ENCODE results near the gene STIM1.

Gene STIM1

GRCh38 chr11:4018641-4019040 is 163.2 kb downstream of the STIM1 start:
- H3K4me3 ChIP-seq (ENCODE audit: low read depth, low read length): no peak overlapping the region
- TF ChIP-seq, protein P1, sequence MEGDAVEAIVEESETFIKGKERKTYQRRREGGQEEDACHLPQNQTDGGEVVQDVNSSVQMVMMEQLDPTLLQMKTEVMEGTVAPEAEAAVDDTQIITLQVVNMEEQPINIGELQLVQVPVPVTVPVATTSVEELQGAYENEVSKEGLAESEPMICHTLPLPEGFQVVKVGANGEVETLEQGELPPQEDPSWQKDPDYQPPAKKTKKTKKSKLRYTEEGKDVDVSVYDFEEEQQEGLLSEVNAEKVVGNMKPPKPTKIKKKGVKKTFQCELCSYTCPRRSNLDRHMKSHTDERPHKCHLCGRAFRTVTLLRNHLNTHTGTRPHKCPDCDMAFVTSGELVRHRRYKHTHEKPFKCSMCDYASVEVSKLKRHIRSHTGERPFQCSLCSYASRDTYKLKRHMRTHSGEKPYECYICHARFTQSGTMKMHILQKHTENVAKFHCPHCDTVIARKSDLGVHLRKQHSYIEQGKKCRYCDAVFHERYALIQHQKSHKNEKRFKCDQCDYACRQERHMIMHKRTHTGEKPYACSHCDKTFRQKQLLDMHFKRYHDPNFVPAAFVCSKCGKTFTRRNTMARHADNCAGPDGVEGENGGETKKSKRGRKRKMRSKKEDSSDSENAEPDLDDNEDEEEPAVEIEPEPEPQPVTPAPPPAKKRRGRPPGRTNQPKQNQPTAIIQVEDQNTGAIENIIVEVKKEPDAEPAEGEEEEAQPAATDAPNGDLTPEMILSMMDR (IDR thresholded peaks at IDR 0.05; ENCODE audit: low read depth, low read length, missing control alignments): no peak
- in situ Hi-C loops (cut with HindIII; ENCODE audit: low sequenced_read_pairs): no loop called here
- no peak for DNase-seq (ENCODE audit: low read depth)

GRCh38 chr11:4019891-4020290 is 164.4 kb downstream of the STIM1 start:
- in situ Hi-C loops (cut with HindIII; ENCODE audit: low sequenced_read_pairs): no loop called here
- H3K4me3 ChIP-seq (ENCODE audit: low read depth, low read length): no peak overlapping the region
- TF ChIP-seq, protein P1 (IDR thresholded peaks at IDR 0.05; ENCODE audit: low read depth, low read length, missing control alignments): no peak
- no peak for DNase-seq (ENCODE audit: low read depth)

DNA sequence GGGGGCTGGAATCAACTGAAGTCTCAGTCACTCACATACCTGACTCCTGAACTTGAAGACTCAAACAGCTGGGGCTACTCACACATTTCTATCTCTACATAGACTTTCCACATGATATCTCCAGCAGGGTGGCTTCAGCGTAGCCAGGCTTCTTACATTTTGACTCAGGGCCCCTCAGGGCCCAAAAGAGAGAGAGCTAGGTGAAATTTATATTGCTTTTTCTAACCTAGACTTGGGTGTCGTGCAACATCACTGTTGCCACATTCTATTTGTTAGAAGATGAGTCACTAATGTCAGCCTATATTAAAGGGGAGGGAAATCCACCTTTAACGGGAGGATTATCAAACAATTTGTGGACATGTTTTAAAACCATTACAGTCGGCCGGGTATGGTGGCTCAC is 167.2 kb downstream of the STIM1 start:
- in situ Hi-C loops (cut with HindIII; ENCODE audit: low sequenced_read_pairs): no loop called here
- DNase-seq (ENCODE audit: low read depth): no peak
- TF ChIP-seq, protein P1 (IDR thresholded peaks at IDR 0.05; ENCODE audit: low read depth, low read length, missing control alignments): no peak
- no peak overlapping the region for H3K4me3 ChIP-seq (ENCODE audit: low read depth, low read length)

DNA sequence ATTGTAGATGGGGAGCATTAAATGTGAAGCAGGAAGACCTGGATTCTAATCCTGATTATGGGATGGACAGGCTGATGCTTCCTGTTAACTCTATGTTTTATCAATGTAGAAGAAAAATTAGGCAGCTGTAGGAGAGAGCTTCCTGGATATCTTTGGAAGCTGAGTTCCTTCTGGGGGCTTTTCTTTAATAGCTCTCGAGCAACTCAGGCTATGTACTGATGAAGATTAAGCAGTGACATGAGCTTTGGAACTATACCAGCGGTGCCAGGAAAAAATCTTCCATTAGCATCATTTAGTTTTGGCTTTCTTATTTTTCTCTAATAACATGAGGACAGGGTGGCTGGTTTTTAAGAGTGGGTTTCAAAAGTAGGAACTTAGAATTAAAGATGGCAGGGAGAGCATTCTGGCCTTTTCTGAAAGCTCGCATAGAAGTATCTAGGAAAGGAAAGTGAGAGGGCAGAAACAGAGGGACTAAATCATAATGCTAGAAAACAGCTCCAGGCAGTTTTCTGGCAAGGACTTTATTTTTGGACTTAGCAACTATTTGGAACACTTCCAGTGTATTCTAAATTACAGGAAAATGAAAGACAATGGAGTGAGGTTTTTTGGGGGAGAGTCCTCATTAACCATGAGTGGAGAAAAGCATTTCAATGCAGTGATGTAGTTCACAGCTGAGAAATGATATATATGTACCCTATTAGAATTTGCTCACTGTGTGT is 169.9 kb downstream of the STIM1 start:
- H3K4me3 ChIP-seq (ENCODE audit: low read depth, low read length): no peak overlapping the region
- peak; percentile 56 for DNase-seq (ENCODE audit: low read depth)
- in situ Hi-C loops (cut with HindIII; ENCODE audit: low sequenced_read_pairs): no loop called here
- TF ChIP-seq, protein P1 (IDR thresholded peaks at IDR 0.05; ENCODE audit: low read depth, low read length, missing control alignments): no peak

DNA sequence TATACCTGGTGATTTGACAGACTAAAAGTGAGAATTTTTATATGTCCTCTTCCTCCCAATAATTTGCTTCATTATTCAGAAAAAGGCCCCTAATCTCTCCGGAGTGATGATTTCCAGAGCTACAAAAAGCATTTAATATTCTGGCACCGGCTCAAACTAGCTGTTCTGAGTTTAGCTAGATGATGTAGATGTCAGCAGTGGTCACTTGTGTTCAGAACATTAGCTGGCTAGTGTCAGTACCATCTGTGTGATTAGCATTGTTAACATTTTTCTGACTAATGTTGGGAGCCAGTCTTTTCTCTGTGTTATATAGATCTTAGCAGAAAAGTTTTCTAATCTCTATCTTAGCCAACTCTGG is 170.5 kb downstream of the STIM1 start:
- in situ Hi-C loops (cut with HindIII; ENCODE audit: low sequenced_read_pairs): no loop called here
- DNase-seq (ENCODE audit: low read depth): peak; percentile 28
- TF ChIP-seq, protein P1 (IDR thresholded peaks at IDR 0.05; ENCODE audit: low read depth, low read length, missing control alignments): no peak
- H3K4me3 ChIP-seq (ENCODE audit: low read depth, low read length): no peak overlapping the region

- TF ChIP-seq, protein P1 (IDR thresholded peaks at IDR 0.05; ENCODE audit: low read depth, low read length, missing control alignments): no peak
- in situ Hi-C loops (cut with HindIII; ENCODE audit: low sequenced_read_pairs): no loop called here
- H3K4me3 ChIP-seq (ENCODE audit: low read depth, low read length): no peak overlapping the region
- no peak for DNase-seq (ENCODE audit: low read depth)
Measured at GRCh38 chr11:4026389-4026788, 170.9 kb downstream of the STIM1 start.
